Activated naive CD4-positive, alpha-beta T cell treated with anti-CD3 and anti-CD28 coated beads, Interleukin-2, amount 50 U/mL, for 72 hours (primary cell): ENCODE results near the gene STK32C. TPM values are rescaled to one million over a fixed set of nuclear protein-coding genes. Genes with fewer than 3 reads are reported as not detected.
"Not testable (repeated sequence)": the region's sequence is repeated elsewhere in the genome, so short reads cannot be mapped to it uniquely, and the experiment has no call there.

Source experiments
- ATAC-seq, 2 donors: fragments of 150-1000 bp; cut with Tn5 transposase; 2 replicates each; pipeline ENCODE4 v1.10.0; 2021; ENCODE audit warnings: mild to moderate bottlenecking in 2 of 2, moderate library complexity in 2 of 2
- DNase-seq, 2 donors: peaks; one replicate each; pipeline ENCODE4 v3.0.0; 2021 to 2022; ENCODE audit warnings: low spot score in 2 of 2
- H3K27ac Mint-ChIP-seq, 2 donors: one replicate each; pipeline ENCODE4 v1.8.0; 2022; ENCODE audit warnings: mild to moderate bottlenecking in 2 of 2, mixed read lengths in 2 of 2
- H3K36me3 Mint-ChIP-seq, 2 donors: one replicate each; pipeline ENCODE4 v1.8.0; 2022; ENCODE audit warnings: mixed read lengths in 2 of 2
- H3K9me3 Mint-ChIP-seq, 2 donors: one replicate each; pipeline ENCODE4 v1.8.0; 2022; ENCODE audit warnings: mixed read lengths in 2 of 2
- total RNA-seq, 2 donors: library from RNA; stranded (reverse); gene quantifications; one replicate each; pipeline ENCODE4 v1.2.3, GENCODE V29; 2022

The STK32C gene
- total RNA-seq, 2 donors from 2014 or later = 14.5 to 25.5 TPM

- ATAC-seq (no peak), DNase-seq (no peak)
- no peaks in the 10 kb centered on the region for H3K9me3 Mint-ChIP-seq
- H3K36me3 Mint-ChIP-seq = no peaks in the 10 kb centered on the region
- H3K27ac Mint-ChIP-seq = peak overlapping the region in 1 of 2 donors; percentile 61
Measured at GRCh38 chr10:132231656-132232022, 76.1 kb downstream of the STK32C start.

DNA sequence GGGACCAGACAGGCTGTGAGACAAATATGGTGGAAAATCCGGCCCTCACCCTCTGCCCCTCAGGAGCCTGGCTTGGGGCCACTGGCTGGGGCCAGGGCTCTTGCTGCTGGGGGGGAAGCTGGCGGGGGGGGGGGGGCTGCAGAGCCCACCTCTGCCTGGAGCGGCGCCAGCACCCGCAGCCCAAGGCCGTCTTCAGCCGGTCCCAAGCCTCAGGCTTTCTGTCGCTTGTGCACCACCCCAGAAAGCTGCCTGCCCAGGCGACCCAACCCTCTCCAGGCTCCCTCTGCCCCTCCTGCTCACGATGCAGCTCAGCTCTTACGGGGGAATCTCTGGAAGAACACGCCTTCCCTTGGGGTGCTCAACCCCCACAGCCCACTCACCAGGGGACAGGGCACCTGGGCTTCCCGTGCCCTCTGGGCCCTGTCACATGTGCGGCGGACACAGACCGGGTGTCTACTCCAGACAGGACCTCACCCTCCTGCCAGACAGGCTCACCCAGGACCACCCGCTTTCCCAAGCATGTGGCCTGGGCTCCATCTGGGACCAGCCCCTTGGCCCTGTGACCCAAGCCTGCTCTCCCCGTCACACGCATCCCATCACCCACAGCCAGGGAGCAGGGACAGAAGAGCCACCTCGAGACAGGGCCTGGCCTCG is 77.1 kb downstream of the STK32C start:
- H3K27ac Mint-ChIP-seq = peak overlapping the region; percentile 70 to 74

DNA sequence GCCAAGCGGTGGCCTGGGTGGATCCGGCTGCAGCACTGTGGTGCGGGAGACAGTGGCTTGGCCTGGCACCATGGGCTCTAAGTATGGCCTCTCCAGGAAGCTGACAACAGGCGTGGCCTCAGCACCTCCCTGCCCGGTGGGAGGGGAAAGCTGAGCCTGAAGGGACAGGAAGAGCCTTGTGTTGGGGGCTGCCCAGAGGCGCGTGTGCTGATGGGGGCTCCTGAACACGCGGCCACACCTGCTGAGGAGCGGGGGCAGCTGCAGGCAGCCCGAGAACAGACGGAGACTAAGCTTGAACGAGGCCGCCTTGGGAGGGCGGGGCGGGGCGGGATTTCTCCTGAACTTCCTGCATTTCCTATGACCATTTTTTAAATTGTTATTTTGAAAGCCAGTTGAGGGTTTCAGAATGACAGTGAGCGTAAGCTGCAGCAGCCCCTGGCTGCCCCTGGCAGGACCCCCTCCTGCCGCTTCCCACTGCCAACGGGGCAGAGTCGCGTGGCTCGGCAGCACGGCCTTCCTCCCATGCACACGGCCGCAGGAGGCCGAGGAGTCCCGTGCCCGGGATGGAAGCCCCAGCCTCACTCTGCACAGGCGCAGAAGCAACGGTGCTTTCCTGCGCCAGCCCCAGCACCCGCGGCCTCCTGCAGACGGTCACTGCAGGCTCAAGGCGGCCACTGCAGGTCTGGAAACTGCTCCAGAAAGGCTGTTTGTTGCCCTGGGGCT is 77.8 kb downstream of the STK32C start:
- H3K27ac Mint-ChIP-seq = peak overlapping the region; percentile 70 to 94
- H3K9me3 Mint-ChIP-seq = no peaks in the 10 kb centered on the region
- DNase-seq (peak; percentile 46 to 72), ATAC-seq (peak; percentile 73 to 74)
- no peaks in the 10 kb centered on the region for H3K36me3 Mint-ChIP-seq

More for the DNA sequence above, 77.1 kb downstream of the STK32C start:
- ATAC-seq (no peak), DNase-seq (no peak)
- Mint-ChIP-seq H3K9me3 (no peaks in the 10 kb centered on the region), H3K36me3 (no peaks in the 10 kb centered on the region)

- Mint-ChIP-seq H3K27ac (no peak overlapping the region), H3K9me3 (no peaks in the 10 kb centered on the region), H3K36me3 (no peaks in the 10 kb centered on the region)
- ATAC-seq = no peak
- no peak for DNase-seq
Measured at GRCh38 chr10:132229096-132229495, 78.7 kb downstream of the STK32C start.

DNA sequence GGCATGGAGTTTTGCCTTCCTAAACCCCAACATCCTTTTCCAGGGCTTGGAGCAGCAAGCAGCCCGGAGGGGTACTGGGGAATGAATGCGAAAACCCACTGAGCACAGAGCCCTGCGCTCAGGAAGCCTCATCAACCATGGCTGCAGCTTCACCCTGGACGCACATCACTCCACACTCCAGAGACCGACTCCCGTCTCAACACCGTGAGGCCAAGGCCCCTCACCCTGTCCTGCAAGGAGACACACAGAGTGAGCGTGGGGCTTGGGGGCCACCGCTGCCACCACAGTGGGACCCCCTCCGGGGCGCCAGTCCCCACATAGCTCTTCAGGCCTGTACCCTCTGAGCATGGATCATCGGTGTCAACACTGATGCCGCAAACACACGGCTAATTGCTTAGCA is 79.1 kb downstream of the STK32C start:
- ATAC-seq (no peak), DNase-seq (no peak)
- H3K27ac Mint-ChIP-seq = no peak overlapping the region
- H3K9me3 Mint-ChIP-seq = no peaks in the 10 kb centered on the region
- H3K36me3 Mint-ChIP-seq = no peaks in the 10 kb centered on the region

- H3K9me3 Mint-ChIP-seq = no peaks in the 10 kb centered on the region
- no peaks in the 10 kb centered on the region for H3K36me3 Mint-ChIP-seq
- ATAC-seq (no peak), DNase-seq (no peak)
- H3K27ac Mint-ChIP-seq = no peak overlapping the region
Measured at GRCh38 chr10:132227851-132228390, 79.8 kb downstream of the STK32C start.

DNA sequence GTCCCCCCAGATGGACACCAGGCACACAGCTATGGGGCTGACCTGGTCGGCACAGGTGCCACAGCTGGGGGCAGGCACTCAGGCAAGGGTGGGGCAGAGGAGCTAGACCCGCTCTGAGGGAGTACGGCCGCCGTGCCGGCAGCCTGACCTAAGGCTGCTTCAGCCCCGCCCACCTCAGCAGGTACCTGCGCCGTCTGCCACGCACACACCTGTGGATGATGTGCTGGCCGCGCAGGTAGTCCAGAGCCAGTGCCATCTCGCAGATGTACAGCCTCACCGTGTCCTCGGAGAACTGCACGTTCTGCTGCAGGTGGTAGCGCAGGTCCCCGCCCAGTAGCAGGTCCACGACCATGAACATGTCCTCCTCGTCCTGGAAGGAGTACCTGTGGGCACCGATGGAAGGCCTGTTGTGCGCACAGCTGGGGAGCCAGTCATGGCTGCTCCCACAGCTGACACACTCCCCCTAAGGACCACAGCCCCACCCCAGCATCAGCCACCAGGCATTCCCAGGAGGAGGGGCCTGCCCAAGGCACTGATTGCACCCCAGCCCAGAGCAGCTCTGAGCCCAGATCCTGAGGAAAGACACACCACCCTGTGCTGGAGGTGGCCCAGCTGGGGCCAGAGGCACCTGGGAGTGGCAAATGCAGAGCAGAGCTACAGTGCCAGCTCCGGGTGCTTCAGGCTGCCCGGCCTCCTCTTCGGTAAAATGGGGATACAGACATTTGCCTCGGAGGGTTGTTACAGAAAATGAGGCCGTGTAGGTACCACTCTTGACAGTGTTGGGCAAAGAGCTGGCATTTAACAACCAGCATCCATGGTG is 81.0 kb downstream of the STK32C start:
- no peak for DNase-seq
- ATAC-seq = no peak
- H3K9me3 Mint-ChIP-seq = no peaks in the 10 kb centered on the region
- H3K36me3 Mint-ChIP-seq = no peaks in the 10 kb centered on the region
- peak overlapping the region in 1 of 2 donors; percentile 3 for H3K27ac Mint-ChIP-seq

DNA sequence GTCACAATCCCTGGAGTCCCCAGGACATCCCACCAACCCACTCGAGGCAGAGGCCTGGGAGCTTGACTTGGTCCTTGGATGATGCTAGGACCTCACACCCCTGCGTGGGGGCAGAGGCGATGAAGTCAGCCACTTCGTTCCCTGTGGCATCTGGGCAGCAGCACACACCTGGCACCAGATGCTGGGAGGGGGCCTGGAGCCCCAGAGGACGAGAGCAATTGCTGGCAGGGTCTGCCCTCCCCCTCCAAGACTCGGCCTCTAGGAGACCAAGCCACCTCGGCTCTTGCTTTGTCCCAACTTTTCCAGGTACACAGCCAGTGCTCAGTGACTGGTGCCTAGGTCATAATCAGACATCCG is 81.9 kb downstream of the STK32C start:
- no peak for DNase-seq
- Mint-ChIP-seq H3K27ac (no peak overlapping the region), H3K9me3 (no peaks in the 10 kb centered on the region), H3K36me3 (no peaks in the 10 kb centered on the region)
- no peak for ATAC-seq

GRCh38 chr10:132225073-132225848 is 82.5 kb downstream of the STK32C start:
- ATAC-seq = no peak
- Mint-ChIP-seq H3K36me3 (no peaks in the 10 kb centered on the region), H3K27ac (no peak overlapping the region), H3K9me3 (no peaks in the 10 kb centered on the region)
- DNase-seq = no peak

- H3K9me3 Mint-ChIP-seq = no peaks in the 10 kb centered on the region
- H3K27ac Mint-ChIP-seq = no peak overlapping the region
- ATAC-seq = no peak
Measured at GRCh38 chr10:132224343-132225072, 83.2 kb downstream of the STK32C start.

GRCh38 chr10:132223611-132224342 is 84.0 kb downstream of the STK32C start:
- Mint-ChIP-seq H3K36me3 (peaks cover under 1 to 2% of the 10 kb centered on the region in 2 donors), H3K9me3 (no peaks in the 10 kb centered on the region), H3K27ac (no peak overlapping the region)

More at GRCh38 chr10:132224343-132225072, 83.2 kb downstream of the STK32C start:
- DNase-seq = no peak
- H3K36me3 Mint-ChIP-seq = no peaks in the 10 kb centered on the region

GRCh38 chr10:132223156-132223590 is 84.6 kb downstream of the STK32C start:
- Mint-ChIP-seq H3K27ac (no peak overlapping the region), H3K9me3 (no peaks in the 10 kb centered on the region), H3K36me3 (peaks cover 5% of the 10 kb centered on the region in 2 donors)
- peak; percentile 91 to 95 for ATAC-seq
- peak; percentile 69 to 73 for DNase-seq

More at GRCh38 chr10:132223611-132224342, 84.0 kb downstream of the STK32C start:
- DNase-seq = no peak
- no peak for ATAC-seq

DNA sequence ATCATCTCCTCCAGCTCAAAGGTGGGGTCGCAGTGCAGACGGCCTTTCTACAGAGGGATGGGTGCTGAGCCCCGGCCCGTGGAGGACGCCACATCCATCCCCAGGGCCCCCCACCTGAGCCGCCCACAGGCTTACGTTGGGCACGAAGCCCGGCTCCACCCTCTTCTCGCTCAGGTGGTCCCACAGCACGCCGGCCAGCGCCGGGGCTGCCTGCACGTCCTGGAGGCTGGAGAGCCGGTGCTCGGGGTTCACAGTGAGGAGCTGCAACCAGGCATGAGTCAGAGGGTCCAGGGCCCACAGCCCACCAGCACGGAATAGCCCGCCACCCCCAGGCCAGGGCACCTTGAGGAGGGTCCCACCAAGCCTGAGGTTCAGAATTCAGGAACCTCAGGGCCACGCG is 85.0 kb downstream of the STK32C start:
- ATAC-seq (no peak), DNase-seq (no peak)
- Mint-ChIP-seq H3K36me3 (peaks cover 7 to 8% of the 10 kb centered on the region in 2 donors), H3K27ac (no peak overlapping the region), H3K9me3 (peaks cover 0 to 1% of the 10 kb centered on the region in 2 donors)

DNA sequence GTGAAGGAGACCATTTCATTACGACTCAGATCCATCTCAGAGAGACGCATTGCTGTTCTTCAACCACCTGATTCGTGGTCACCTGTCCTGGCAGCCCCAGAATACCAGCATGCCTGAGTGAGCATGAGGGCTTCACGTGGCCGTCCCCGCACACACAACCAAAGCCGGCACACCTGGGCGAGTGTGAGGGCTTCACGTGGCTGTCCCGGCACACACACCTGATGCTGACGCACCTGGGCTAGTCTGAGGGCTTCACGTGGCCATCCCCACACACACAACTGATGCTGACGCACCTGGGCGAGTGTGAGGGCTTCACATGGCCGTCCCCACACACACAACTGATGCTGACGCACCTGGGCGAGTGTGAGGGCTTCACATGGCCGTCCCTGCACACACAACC is 86.8 kb downstream of the STK32C start:
- H3K27ac Mint-ChIP-seq, DNase-seq, ATAC-seq, H3K9me3 Mint-ChIP-seq: not testable (repeated sequence)
- peaks cover 16 to 22% of the 10 kb centered on the region in 2 donors for H3K36me3 Mint-ChIP-seq

- H3K27ac Mint-ChIP-seq = no peak overlapping the region
Measured at GRCh38 chr10:132220061-132220460, 87.7 kb downstream of the STK32C start.

More at GRCh38 chr10:132220061-132220460, 87.7 kb downstream of the STK32C start:
- Mint-ChIP-seq H3K9me3 (peaks cover 6 to 14% of the 10 kb centered on the region in 2 donors), H3K36me3 (peaks cover 25 to 31% of the 10 kb centered on the region in 2 donors)
- ATAC-seq (no peak), DNase-seq (no peak)
